ENCODE data around the gene EYS.

The EYS gene

DNA sequence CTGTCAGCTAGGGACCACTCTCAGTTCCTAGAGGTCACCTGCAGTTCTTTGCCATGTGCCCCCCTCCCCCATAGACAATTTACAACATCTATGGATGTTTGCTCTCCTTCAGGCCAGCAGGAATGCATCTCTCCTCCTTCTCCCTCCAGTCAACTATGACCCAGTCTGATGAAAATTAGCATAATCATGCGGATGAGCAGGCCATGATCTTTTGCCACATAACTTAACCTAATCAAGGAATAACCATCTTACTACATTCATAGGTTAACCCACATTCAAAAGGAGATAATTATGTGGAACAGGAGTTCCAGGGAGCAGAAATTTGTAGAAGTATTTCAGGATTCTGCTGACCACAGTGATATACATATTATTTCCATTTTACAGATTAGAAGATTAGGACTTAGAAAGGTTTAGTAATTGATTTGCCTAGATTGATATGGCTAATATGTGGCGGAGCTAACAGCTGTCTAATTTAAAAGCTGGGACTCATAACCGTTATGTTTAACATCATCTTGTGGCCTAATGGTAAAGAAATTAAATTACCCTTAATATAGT, 1585.9 kb downstream of the EYS start:
- H3K79me2 ChIP-seq (ENCODE audit: insufficient read depth, low read depth), result no peaks in the 10 kb centered on the region
- H3K9ac ChIP-seq, result no peak overlapping the region
- no peaks in the 10 kb centered on the region for H3K27me3 ChIP-seq (ENCODE audit: insufficient read depth, low read depth)
- H4K20me1 ChIP-seq (ENCODE audit: insufficient read depth), result no peaks in the 10 kb centered on the region
- no peak overlapping the region for H3K27ac ChIP-seq
- no peaks in the 10 kb centered on the region for H3K36me3 ChIP-seq (ENCODE audit: insufficient read depth)
- no peaks in the 10 kb centered on the region for H3K4me1 ChIP-seq (ENCODE audit: low read depth, poor library complexity, severe bottlenecking)
- no peak overlapping the region for H3K4me2 ChIP-seq
- no peak overlapping the region for H2AFZ ChIP-seq (ENCODE audit: low read depth)
- H3K4me3 ChIP-seq (IDR thresholded peaks at IDR 0.05; ENCODE audit: insufficient read depth, low read depth, low read length), result no peak overlapping the region
- TF ChIP-seq, protein P1, sequence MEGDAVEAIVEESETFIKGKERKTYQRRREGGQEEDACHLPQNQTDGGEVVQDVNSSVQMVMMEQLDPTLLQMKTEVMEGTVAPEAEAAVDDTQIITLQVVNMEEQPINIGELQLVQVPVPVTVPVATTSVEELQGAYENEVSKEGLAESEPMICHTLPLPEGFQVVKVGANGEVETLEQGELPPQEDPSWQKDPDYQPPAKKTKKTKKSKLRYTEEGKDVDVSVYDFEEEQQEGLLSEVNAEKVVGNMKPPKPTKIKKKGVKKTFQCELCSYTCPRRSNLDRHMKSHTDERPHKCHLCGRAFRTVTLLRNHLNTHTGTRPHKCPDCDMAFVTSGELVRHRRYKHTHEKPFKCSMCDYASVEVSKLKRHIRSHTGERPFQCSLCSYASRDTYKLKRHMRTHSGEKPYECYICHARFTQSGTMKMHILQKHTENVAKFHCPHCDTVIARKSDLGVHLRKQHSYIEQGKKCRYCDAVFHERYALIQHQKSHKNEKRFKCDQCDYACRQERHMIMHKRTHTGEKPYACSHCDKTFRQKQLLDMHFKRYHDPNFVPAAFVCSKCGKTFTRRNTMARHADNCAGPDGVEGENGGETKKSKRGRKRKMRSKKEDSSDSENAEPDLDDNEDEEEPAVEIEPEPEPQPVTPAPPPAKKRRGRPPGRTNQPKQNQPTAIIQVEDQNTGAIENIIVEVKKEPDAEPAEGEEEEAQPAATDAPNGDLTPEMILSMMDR (conservative IDR thresholded peaks at IDR 0.05; ENCODE audit: low read depth, low read length), result no peak

DNA sequence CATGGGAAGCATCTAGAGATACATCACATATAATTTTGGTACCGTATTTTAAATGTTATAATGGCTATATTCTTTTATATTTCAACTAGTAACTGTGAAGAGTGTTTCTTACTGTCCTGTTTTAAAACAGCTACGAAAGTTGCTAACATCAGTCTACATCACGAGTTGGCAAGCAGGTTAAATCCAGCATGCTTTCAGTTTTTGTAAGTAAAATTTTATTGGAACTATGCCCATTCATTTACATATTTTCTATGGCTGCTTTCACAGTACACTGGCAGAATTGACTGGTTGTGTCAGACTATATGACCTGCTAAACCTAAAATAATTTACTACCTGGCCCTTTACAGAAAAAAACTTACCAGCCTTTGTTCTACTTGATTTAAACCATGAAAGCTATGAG, 1593.3 kb downstream of the EYS start:
- TF ChIP-seq, protein P1 (conservative IDR thresholded peaks at IDR 0.05; ENCODE audit: low read depth, low read length), result no peak
- no peaks in the 10 kb centered on the region for H3K27me3 ChIP-seq (ENCODE audit: insufficient read depth, low read depth)
- no peak overlapping the region for H3K4me2 ChIP-seq

DNA sequence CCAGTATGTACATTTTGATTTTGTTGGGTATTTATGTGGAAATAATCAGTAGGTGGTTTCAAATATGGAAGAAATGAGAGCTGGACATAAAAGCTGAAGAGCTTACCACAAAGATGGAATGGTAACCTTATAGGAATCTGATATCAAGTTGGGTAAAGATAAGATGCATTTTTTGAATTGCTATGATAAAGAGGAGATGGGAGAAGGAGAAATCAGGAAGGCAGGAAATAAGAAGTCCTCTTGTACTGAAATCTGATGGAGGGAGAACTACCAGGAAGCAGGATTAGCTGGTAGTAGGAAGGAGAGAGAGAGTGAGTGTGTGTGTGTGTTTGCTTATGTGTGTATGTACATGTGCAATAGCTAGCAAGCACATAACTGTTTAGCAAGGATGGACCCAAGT, 1603.0 kb downstream of the EYS start:
- peaks cover 31% of the 10 kb centered on the region for H3K4me1 ChIP-seq (ENCODE audit: low read depth, poor library complexity, severe bottlenecking)
- H3K36me3 ChIP-seq (ENCODE audit: insufficient read depth), result no peaks in the 10 kb centered on the region
- no peaks in the 10 kb centered on the region for H4K20me1 ChIP-seq (ENCODE audit: insufficient read depth)
- TF ChIP-seq, protein P1 (conservative IDR thresholded peaks at IDR 0.05; ENCODE audit: low read depth, low read length), result no peak
- no peaks in the 10 kb centered on the region for H3K79me2 ChIP-seq (ENCODE audit: insufficient read depth, low read depth)
- H2AFZ ChIP-seq (ENCODE audit: low read depth), result no peak overlapping the region
- no peak overlapping the region for H3K4me3 ChIP-seq (IDR thresholded peaks at IDR 0.05; ENCODE audit: insufficient read depth, low read depth, low read length)
- H3K9ac ChIP-seq, result no peak overlapping the region
- no peaks in the 10 kb centered on the region for H3K27me3 ChIP-seq (ENCODE audit: insufficient read depth, low read depth)
- no peak overlapping the region for H3K27ac ChIP-seq
- H3K4me2 ChIP-seq, result no peak overlapping the region

More for the DNA sequence above, 1593.3 kb downstream of the EYS start:
- no peak overlapping the region for H3K4me3 ChIP-seq (IDR thresholded peaks at IDR 0.05; ENCODE audit: insufficient read depth, low read depth, low read length)
- no peaks in the 10 kb centered on the region for H3K36me3 ChIP-seq (ENCODE audit: insufficient read depth)
- H3K9ac ChIP-seq, result no peak overlapping the region
- no peak overlapping the region for H3K27ac ChIP-seq
- H3K79me2 ChIP-seq (ENCODE audit: insufficient read depth, low read depth), result no peaks in the 10 kb centered on the region
- no peak overlapping the region for H2AFZ ChIP-seq (ENCODE audit: low read depth)
- H3K4me1 ChIP-seq (ENCODE audit: low read depth, poor library complexity, severe bottlenecking), result no peaks in the 10 kb centered on the region
- no peaks in the 10 kb centered on the region for H4K20me1 ChIP-seq (ENCODE audit: insufficient read depth)

DNA sequence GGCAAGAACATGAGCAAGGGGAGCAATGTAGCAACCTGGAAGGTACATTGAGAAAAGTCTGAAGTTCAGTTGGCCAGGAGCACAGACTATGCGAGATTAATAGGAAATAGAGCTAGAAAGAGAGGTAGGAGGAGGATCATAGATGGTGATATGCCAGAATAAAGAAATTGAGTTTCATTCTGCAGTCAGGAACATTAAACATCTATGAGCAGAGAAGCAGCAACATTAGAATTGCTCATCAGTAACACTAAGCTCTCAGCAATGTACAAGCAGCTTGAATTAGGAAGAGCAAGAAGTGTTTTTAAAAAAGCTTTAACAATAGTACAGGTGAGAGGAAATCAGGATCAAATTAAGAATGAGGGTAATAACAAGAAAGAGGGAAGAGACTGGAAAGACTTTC, 1603.5 kb downstream of the EYS start:
- Histone ChIP-seq H4K20me1 (ENCODE audit: insufficient read depth) (no peaks in the 10 kb centered on the region), H3K4me3 (IDR thresholded peaks at IDR 0.05; ENCODE audit: insufficient read depth, low read depth, low read length) (no peak overlapping the region), H3K36me3 (ENCODE audit: insufficient read depth) (no peaks in the 10 kb centered on the region), H3K27me3 (ENCODE audit: insufficient read depth, low read depth) (no peaks in the 10 kb centered on the region), H3K27ac (no peak overlapping the region), H3K9ac (no peak overlapping the region), H2AFZ (ENCODE audit: low read depth) (no peak overlapping the region), H3K4me1 (ENCODE audit: low read depth, poor library complexity, severe bottlenecking) (peaks cover 31% of the 10 kb centered on the region), H3K4me2 (no peak overlapping the region), H3K79me2 (ENCODE audit: insufficient read depth, low read depth) (no peaks in the 10 kb centered on the region)
- TF ChIP-seq, protein P1 (conservative IDR thresholded peaks at IDR 0.05; ENCODE audit: low read depth, low read length), result no peak
